GM12892 (cell line): ENCODE results near the gene ROPN1L.

ENCODE experiments used
- POLR2A ChIP-seq: IDR thresholded peaks from 2 replicates; pipeline ENCODE4 v1.6.1; 2011; ENCODE audit warnings: low read depth, low read length, control low read depth
- TAF1 ChIP-seq: IDR thresholded peaks from 2 replicates; pipeline ENCODE4 v1.6.1; 2011; ENCODE audit warnings: low read depth, mild to moderate bottlenecking, control low read depth, low read length, borderline replicate concordance

- TF ChIP-seq TAF1 (no peak), POLR2A (no peak)
Observed at GRCh38 chr5:10506535-10506934, 64.9 kb downstream of the ROPN1L start.
